ENCODE data around the gene MFGE8.

DNA sequence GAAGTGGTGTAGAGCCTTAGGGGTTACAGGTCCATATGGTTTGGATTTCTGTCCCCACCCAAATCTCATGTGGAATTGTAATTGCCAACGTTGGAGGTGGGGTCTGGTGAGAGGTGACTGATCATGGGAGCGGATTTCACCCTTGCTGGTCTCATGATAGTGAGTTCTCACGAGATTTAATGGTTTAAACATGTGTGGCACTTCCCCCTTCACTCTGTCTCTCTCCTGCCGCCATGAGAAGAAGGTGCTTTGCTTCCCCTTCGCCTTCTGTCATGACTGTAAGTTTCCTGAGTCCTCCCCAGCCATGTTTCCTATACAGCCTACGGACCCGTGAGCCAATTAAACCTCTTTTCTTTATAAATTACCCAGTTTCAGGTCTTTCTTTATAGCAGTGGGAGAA lies 43.1 kb upstream of the MFGE8 start:
- TF ChIP-seq, protein P1, sequence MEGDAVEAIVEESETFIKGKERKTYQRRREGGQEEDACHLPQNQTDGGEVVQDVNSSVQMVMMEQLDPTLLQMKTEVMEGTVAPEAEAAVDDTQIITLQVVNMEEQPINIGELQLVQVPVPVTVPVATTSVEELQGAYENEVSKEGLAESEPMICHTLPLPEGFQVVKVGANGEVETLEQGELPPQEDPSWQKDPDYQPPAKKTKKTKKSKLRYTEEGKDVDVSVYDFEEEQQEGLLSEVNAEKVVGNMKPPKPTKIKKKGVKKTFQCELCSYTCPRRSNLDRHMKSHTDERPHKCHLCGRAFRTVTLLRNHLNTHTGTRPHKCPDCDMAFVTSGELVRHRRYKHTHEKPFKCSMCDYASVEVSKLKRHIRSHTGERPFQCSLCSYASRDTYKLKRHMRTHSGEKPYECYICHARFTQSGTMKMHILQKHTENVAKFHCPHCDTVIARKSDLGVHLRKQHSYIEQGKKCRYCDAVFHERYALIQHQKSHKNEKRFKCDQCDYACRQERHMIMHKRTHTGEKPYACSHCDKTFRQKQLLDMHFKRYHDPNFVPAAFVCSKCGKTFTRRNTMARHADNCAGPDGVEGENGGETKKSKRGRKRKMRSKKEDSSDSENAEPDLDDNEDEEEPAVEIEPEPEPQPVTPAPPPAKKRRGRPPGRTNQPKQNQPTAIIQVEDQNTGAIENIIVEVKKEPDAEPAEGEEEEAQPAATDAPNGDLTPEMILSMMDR (optimal IDR thresholded peaks at IDR 0.05 in 1 of 3, IDR thresholded peaks at IDR 0.05 in 1 of 3, conservative IDR thresholded peaks at IDR 0.05 in 1 of 3; ENCODE audit: extremely low read depth in 1 of 3, insufficient read depth in 2 of 3, low read length in 3 of 3), result no peak
- no peak for TF ChIP-seq EZH2 (IDR thresholded peaks at IDR 0.05; ENCODE audit: low read length)
